ENCODE data around the gene KCNQ1OT1.

GRCh38 chr11:2590131-2590964, 109.4 kb downstream of the KCNQ1OT1 start:
- TF ChIP-seq CTCF (IDR thresholded peaks at IDR 0.05; ENCODE audit: low read depth, low read length), result no peak
- no peak for TF ChIP-seq EZH2phosphoT487 (IDR thresholded peaks at IDR 0.05; ENCODE audit: low read depth)

All from OCI-LY3 (cell line).